HG03432 (cell line): Measurements from ENCODE around the gene LIMS1.

Source experiments
- ATAC-seq: cut with Tn5 transposase; IDR thresholded peaks from one replicate; pipeline ENCODE4 v1.9.1; 2021; ENCODE audit warnings: mild to moderate bottlenecking, moderate library complexity; ENCODE audit not compliant: unreplicated experiment

LIMS1 gene

DNA sequence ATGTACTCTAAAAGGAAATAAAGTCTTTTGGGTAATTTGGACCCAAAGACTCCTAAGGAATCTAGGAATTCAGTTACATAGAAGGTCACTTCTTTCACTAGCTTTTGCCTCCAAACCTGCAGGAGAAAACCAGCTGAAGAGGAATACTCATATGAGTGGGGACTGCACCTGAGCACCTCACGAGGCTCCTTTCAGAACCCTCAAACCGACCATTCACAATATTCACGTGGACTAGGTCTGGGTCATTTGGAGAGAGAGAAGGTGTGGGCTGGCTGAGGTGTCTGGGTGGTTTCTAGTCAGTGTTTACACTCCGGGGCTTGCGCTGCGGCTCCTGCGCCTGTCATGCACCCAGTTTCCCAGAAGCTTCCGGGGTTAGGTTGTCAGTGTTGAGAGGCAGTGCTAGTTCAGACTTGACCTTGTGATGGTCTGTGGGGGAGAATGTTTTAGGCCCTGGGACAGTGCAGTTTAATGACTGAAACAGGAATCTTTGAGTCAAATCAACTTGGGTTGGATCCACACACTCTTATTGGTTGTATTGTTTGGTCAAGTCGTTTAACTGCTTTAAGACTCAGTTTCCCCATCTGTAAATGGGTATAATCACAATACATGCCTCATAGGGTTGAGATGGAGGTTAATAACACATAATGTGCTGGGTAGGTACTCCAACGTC, 78.4 kb downstream of the LIMS1 start:
- peak; percentile 85 for ATAC-seq

DNA sequence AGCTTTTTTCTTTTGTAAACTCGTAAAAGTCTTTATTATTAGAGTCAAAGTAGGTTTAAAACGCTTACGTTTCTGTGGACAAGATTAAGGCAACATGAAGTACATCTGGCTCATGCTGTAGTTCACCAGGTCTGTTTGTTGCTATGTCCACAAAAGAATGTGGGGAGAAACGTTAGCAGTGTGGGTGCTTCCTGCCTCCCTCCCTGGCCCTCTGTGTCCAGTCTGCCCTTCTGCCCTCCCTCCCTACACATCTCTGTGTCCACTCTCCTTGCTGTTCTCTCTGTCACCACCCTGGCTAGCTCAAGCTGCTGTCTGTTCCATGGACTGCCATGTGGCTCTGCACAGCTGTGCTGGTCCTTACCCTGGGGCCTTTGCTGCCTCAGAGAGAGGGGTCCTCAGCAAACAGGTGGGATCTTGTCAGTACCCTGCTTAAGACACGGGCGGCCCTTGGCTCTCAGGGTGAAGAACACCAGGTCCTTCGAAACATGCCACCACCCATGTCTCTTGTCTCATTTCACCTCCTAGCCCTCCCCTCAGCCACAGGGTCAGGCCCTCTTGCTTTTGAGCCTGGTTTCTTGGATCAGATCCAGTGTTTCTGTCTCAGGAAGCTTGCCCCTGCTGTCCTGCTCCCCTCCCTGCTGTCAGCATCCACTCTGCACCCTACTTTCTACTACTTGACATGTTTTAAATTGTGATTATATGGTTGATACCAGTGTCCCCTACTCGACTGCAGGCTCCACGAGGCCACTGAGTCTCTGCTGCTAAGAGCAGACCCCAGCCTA, 79.2 kb downstream of the LIMS1 start:
- no peak for ATAC-seq

DNA sequence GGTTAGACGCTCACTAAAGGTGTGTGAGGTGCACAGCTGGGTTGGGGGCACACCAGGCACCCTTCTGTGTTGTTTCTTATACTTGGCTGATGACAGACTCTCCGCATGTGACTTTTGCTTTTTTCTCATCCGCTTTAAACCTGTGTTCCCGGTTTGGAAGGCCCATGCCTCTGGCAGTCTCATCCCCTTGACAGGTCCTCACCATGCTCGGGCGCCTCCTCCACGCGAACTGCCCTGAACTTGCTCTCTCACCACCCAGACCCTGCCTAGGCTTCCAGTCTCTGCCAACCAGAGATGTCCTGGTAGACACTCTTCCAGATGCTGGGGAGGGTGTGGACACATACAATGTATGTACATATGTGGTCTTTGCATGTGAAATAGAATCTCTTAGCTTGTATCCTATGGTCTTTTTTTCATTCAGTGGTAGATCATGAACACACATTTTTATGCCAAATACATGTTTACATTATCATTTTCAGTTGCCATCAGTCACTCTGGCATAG, 79.8 kb downstream of the LIMS1 start:
- no peak for ATAC-seq

DNA sequence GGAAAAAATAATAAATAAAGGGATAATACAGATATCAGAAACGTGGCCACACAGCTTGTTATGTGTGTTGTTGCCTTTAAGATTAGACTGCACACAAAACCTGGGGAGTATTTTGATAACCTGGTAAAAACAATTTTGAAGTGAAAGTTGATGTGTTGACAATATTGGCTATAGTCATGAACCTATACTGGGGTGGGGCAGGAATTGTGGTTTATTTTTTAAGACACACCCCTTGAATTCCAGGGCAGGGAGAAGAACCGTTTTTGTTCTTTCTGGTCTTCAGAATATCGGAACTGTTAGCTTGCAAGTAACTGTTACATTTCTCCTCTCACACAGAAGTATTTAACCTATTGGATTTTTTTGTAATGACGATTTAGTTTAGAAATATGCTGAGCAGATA, 80.4 kb downstream of the LIMS1 start:
- no peak for ATAC-seq

DNA sequence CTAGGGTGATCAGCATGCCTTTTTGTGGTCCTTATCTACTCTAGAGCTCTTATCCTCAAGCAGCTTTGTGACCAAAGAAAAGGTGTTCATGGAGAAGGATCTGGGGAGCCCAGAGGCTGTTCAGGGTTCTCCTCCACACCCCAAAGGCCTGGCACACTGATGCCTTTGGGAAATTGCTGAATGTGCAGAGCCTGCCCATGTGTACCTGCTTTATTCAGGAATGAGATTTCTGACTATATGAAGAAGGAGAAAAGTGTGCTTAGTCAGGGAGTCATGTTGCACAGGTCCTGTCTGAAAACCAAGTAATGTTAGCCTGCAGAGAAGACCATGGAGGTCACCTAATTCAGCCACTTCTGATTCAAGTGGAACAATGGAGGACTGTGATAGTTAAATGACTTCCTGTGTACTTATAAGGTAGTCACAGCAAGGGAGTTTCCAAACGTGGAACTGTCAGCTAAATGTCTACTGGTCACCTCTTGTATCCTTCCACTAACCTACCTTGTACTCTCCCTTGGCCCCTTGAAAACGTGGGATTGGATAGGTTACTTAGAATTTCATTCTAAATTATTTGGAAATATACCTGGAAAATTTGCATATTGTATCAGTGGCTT, 81.3 kb downstream of the LIMS1 start:
- ATAC-seq = no peak

- no peak for ATAC-seq
Observed at GRCh38 chr2:108616318-108616717, 82.0 kb downstream of the LIMS1 start.

- no peak for ATAC-seq
Observed at GRCh38 chr2:108616751-108617161, 82.5 kb downstream of the LIMS1 start.

DNA sequence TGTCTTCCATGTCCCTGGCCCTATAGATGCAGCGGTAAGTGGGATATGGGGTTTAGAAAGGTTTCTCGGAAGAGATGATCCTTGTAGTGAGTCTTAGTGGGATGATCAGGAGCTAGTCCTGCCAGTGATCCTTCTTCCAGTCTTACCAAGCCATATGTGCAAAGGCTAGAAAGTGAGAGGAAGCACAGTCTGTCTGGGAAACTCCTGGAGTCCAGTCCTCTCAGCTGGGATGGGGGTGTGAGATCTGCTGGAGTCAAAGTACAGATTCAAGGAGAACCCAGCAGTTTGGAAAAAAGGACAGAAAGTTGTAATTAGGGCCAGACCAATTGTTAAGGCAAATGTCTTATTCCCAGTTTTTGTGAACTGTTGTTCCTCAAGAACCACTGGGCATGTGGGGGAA, 83.3 kb downstream of the LIMS1 start:
- ATAC-seq = no peak

DNA sequence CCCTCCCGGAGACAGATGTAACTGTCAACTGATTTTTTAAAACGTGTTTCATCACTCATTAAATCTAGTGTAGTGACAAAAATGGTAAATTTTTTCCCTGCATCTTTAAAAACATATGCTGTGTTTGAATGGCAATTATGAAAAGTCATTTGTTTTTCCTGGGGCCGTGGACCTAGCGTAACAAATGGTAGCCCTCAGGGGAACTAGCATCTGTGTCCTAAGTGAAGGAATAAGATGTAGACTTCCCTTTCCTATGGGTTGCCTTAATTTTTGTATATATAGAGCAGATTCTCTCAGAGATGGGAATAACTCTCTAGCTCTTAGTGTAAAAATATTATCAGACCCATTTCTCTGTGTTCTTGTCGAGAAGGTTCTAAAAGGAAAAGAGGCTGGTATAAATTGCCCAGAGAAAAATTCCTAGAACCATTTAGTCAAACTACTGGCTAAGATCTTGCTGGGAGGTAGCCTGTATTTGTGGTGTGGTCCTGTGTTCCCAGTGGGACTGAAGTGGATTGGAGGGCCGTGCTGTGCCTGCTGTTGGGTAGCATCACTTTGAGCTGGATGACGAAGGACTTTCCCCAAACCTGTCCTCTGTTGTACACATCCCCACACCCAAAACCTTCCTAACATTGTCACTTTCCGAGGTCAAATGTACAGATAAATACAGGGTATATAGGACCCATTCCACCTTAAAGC, 85.8 kb downstream of the LIMS1 start:
- no peak for ATAC-seq

DNA sequence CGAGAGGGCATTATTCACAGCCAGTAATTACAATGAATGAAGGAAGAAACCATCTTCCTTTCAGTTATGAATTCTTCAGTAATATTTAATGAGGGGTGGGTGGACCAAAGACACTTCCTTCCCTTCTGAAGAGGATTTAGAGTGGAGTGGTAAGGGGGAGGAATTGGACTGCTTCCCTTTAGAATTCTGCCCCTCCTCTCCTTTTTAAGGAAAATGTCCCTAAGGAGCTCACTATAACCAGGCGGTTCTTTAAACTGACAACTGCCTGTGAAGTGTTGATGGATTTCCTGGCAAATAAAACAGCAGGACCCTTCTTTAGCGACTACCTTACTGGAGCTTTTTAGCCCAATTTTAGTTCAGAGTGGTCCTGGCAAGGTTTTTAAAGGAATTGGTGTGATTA, 86.4 kb downstream of the LIMS1 start:
- ATAC-seq = no peak

DNA sequence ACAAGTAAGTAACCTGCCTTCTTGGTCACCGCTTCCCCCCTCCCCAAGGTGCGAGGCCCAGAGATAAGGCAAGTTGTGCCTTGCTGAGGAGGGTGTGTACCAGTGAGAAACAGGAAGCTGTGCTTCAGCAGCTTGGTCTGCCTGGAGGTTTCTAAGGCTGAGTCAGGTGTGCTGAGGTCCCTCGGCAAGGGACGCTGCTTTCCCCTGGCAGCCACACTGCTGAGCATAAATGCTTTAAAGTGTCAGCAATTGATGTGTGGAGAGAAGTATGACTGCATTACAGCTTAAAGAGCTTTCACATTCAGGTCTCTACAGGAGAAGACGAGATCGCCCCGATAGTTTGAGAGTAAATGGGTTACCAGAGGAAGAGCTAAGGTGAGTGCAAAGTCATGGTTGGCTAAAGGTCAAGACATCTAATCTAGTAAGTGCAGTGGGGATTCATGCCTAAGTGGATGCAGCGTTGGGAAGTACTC, 86.9 kb downstream of the LIMS1 start:
- peak; percentile 100 for ATAC-seq

DNA sequence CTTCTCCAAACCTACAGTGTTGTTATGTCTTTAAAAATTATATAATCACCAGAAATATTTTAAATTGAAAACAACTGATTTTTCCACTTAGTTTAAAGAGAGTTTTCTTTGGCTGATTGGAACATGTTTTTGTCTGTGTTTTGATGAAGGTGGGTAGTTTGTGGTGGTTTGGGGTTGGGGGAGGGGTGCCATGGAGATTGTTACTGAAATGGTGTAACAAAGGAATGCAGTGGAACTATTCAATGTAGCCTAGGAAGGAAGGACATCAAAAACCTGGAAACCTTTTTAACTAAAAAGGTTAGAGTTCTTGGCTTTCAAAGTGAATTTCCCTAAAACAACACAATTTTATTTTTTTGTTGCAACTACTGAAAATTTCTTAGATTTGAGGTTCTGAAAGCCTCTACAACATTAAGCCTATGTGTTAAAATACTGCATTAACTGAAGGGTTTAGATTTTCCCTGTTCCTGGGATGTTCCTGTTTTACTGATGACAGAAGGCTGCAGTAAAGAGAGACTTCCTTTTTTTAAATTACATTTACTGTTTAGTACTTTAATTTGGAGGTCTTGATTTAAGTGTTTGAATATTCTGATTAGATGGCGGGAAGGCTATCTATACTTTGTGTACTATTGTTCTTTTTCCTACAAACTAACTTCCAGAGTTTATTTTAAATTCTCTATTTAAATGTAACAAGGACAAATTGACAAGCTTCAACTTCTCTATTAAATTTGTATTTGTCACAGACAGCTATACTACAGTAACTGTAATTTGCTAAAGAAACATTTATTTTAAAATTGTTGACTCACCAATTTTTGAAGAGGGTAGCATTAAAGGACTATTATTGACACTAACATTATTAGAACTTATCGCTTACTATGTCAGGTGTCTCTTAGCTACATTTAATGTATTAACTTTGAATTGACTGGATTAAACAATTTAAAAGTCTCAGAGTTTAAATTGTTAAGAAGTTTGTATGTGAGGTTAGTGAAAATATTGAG, 87.7 kb downstream of the LIMS1 start:
- ATAC-seq = no peak

GRCh38 chr2:108623616-108624015, 89.3 kb downstream of the LIMS1 start:
- no peak for ATAC-seq

- no peak for ATAC-seq
Observed at GRCh38 chr2:108625186-108625827, 91.0 kb downstream of the LIMS1 start.

GRCh38 chr2:108625828-108626195, 91.5 kb downstream of the LIMS1 start:
- ATAC-seq = no peak

DNA sequence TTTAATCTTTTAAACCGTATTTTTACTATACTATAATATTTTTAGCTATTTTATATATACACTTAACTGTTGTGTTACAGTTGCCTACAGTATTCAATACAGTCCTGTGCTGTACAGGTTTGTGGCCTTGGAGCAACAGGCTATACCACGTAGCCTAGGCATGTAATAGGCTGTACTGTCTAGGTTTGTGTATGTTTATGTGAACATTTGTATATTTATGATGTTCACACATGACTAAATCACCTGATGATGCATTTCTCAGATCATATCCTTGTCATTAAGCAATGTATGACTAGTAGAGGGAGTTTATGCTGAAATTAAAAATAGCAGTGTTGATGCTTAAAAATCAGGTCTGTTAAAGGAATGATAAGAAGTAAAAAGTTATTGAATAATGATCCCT, 92.7 kb downstream of the LIMS1 start:
- ATAC-seq = no peak

DNA sequence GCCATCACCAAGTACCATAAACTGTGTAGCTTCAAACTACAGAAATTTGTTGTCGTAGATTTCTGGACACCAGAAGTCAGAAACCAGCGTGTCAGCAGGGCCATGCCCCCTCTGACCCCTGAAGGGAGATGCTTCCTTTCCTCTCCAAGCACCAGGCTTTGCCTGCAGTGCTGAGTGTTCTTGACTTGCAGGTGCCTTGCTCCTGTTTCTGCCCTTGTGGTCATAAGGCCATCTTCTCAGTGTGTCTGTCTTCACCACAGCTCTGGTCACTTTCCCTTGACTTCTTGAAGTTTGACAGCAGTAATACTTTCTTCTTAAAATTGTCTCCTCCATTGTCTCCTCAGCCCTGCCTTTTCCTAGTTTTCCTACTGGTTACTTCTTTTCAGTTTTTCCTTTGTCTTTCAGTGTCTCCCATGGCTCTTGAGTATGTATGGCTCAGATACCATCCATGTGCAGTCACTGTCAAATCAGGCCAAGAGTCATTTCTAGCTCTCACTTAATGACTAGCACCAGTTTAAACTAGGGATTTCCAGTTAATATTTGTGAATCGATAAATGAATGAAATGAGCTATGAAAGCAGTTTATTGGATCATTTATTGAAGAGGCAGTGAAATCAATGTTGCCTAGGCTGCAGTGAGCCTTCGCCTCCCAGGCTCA, 93.8 kb downstream of the LIMS1 start:
- ATAC-seq = no peak

GRCh38 chr2:108628936-108629335, 94.7 kb downstream of the LIMS1 start:
- no peak for ATAC-seq

- peak; percentile 86 for ATAC-seq
Observed at GRCh38 chr2:108629417-108629816, 95.1 kb downstream of the LIMS1 start.
